Endothelial cell of umbilical vein (primary cell): ENCODE data around the gene KRT86. TPM values are rescaled to one million over a fixed set of nuclear protein-coding genes. Genes with fewer than 3 reads are reported as not detected.

ENCODE experiments used
- BruUV-seq: library from RNA; stranded (reverse); fragments of 400-500 nt; replicated peaks from 2 replicates; lab custom pipeline; 2021; lab: Mats Ljungman, UMichigan
- CTCF ChIA-PET: fragments of 300-600, 350-600 bp; sonication (Branson Sonifier 250); formaldehyde crosslinking; loops from one replicate; lab custom pipeline; 2021; ENCODE audit warnings: antibody characterized with exemption, inconsistent platforms; lab: Charles Lee
- POLR2A ChIA-PET: fragments of 300-600, 350-600 bp; sonication (Branson Sonifier 250); formaldehyde crosslinking; loops from one replicate; lab custom pipeline; 2021; ENCODE audit warnings: antibody characterized with exemption, inconsistent platforms; lab: Charles Lee
- DNase-seq: peaks from one replicate; pipeline ENCODE4 v3.0.0-alpha.2; 2011; ENCODE audit warnings: low read depth, low spot score
- FAIRE-seq: peaks from 2 replicates; lab custom pipeline; 2011; peaks lifted over from hg19 to GRCh38; lab: Jason Lieb, UNC
- H2AFZ ChIP-seq: 2 replicates; pipeline ENCODE4 v1.6.0; 2012; ENCODE audit warnings: low read depth, low read length, control low read depth, inconsistent platforms
- H3K27ac ChIP-seq: 2 replicates; pipeline ENCODE4 v1.5.1; 2011; ENCODE audit warnings: low read depth, mild to moderate bottlenecking, control low read depth, low read length, moderate library complexity; ENCODE audit not compliant: insufficient read depth
- H3K27me3 ChIP-seq, 2 experiments: 2 replicates each; pipeline versions ENCODE4 v1.6.0 to v1.6.1; 2011; ENCODE audit warnings: low read length in 2 of 2, mixed read lengths in 1 of 2; ENCODE audit not compliant: control insufficient read depth in 2 of 2, insufficient read depth in 2 of 2
- H3K36me3 ChIP-seq, 2 experiments: 2 replicates in 1 of 2; 3 replicates in 1 of 2; pipeline ENCODE4 v1.5.1; 2011; ENCODE audit warnings: low read length in 2 of 2, mild to moderate bottlenecking in 1 of 2, moderate library complexity in 1 of 2; ENCODE audit not compliant: control insufficient read depth in 2 of 2, insufficient read depth in 2 of 2; ENCODE audit errors: extremely low read depth in 1 of 2
- H3K4me1 ChIP-seq: 3 replicates; pipeline ENCODE4 v1.5.1; 2011; ENCODE audit warnings: mild to moderate bottlenecking, low read length; ENCODE audit not compliant: control insufficient read depth, insufficient read depth; ENCODE audit errors: extremely low read depth
- H3K4me2 ChIP-seq: 2 replicates; pipeline ENCODE4 v1.6.1; 2011; ENCODE audit warnings: low read length, control low read depth, mixed read lengths; ENCODE audit not compliant: insufficient read depth
- H3K4me3 ChIP-seq, 3 experiments: fragments of 200-600 bp in 1 of 3; sonication (generic), shearing (Covaris generic) in 1 of 3; replicated peaks in 1 of 3; 2 replicates each; pipeline ENCODE4 v1.5.1; 2011 to 2016; ENCODE audit warnings: control low read depth in 3 of 3, low read length in 3 of 3, mild to moderate bottlenecking in 2 of 3, inconsistent platforms in 1 of 3, low read depth in 1 of 3, moderate library complexity in 1 of 3; ENCODE audit not compliant: insufficient read depth in 1 of 3
- H3K79me2 ChIP-seq: 2 replicates; pipeline ENCODE4 v1.6.0; 2012; ENCODE audit warnings: low read length, inconsistent platforms; ENCODE audit not compliant: control insufficient read depth, insufficient read depth
- H3K9ac ChIP-seq: replicated peaks from 2 replicates; pipeline ENCODE3; 2011; ENCODE audit warnings: low read length, control low read depth; ENCODE audit not compliant: insufficient read depth; ENCODE audit errors: extremely low read depth
- H3K9me1 ChIP-seq: replicated peaks from 3 replicates; pipeline ENCODE4 v1.6.0; 2011; ENCODE audit warnings: mild to moderate bottlenecking, low read length; ENCODE audit not compliant: control insufficient read depth, insufficient read depth; ENCODE audit errors: extremely low read depth
- H3K9me3 ChIP-seq: replicated peaks from 2 replicates; pipeline ENCODE4 v1.5.1; 2012; ENCODE audit warnings: low read length, inconsistent platforms; ENCODE audit not compliant: control insufficient read depth, insufficient read depth
- H4K20me1 ChIP-seq: replicated peaks from 2 replicates; pipeline ENCODE3; 2011; ENCODE audit warnings: mild to moderate bottlenecking, low read length; ENCODE audit not compliant: control insufficient read depth, insufficient read depth; ENCODE audit errors: extremely low read depth
- POLR2A ChIP-seq: IDR thresholded peaks from 2 replicates; pipeline ENCODE4 v1.6.1; 2012; ENCODE audit warnings: low read depth, mild to moderate bottlenecking, control low read depth, low read length
- dilution Hi-C: fragments of 300-500 bp; cut with MboI; formaldehyde crosslinking; loops from one replicate; pipeline ENCODE4 v1.15.0; 2019; ENCODE audit warnings: low sequenced_read_pairs; ENCODE audit not compliant: extremely low pct_ligation_motif_present
- intact Hi-C: fragments of 100-400 bp; cut with micrococcal nuclease; formaldehyde crosslinking; loops from one replicate; pipeline ENCODE4 v1.10.0; 2022
- polyA plus RNA-seq, 4 experiments: library from polyadenylated mRNA; depleted of rRNA in 3 of 4; stranded (reverse) in 3 of 4; unstranded in 1 of 4; fragments of >200 nt; gene quantifications; 2 replicates each; pipeline versions ENCODE4 v1.2.1 to v1.2.3, GENCODE V29; 2011 to 2012; ENCODE audit warnings: missing spikeins in 1 of 4
- total RNA-seq: library from RNA; stranded (reverse); gene quantifications from 2 replicates; pipeline ENCODE4 v1.2.3, GENCODE V29; 2021
- TF ChIP-seq, protein P1 (sequence below): IDR thresholded peaks from 2 replicates; pipeline ENCODE4 v1.6.1; 2011; ENCODE audit not compliant: insufficient read depth, insufficient read length

Gene KRT86
- total and polyA plus RNA-seq, 2 donors (not counting 3 experiments of a cell fraction or from before 2014, with no cell fraction given), result not detected

GRCh38 chr12:52241205-52241842 is 33.1 kb upstream of the KRT86 start:
- BruUV-seq, result no TSS peak
- no peaks in the 10 kb centered on the region for H4K20me1 ChIP-seq
- H3K4me3 ChIP-seq, result no peak overlapping the region
- no peak overlapping the region for H3K9ac ChIP-seq
- H3K4me2 ChIP-seq, result no peak overlapping the region
- intact Hi-C loops, result no loop called here
- ChIA-PET POLR2A (no interaction called here), CTCF (interaction anchor here (1.3 kb wide), 1 partner anchor 85 kb away, joined by 3 read pairs; no protein-coding TSS in a partner anchor)
- dilution Hi-C loops, result no loop called here
- no peak overlapping the region for H3K27ac ChIP-seq
- peaks cover 18% of the 10 kb centered on the region for H3K4me1 ChIP-seq
- no peak for TF ChIP-seq POLR2A
- no peak overlapping the region for H2AFZ ChIP-seq
- no peaks in the 10 kb centered on the region for H3K27me3 ChIP-seq
- DNase-seq (no peak), FAIRE-seq (no peak)
- H3K9me3 ChIP-seq, result no peaks in the 10 kb centered on the region
- no peaks in the 10 kb centered on the region for H3K79me2 ChIP-seq
- H3K9me1 ChIP-seq, result no peaks in the 10 kb centered on the region
- peaks cover 0 to 5% of the 10 kb centered on the region in 2 experiments for H3K36me3 ChIP-seq

DNA sequence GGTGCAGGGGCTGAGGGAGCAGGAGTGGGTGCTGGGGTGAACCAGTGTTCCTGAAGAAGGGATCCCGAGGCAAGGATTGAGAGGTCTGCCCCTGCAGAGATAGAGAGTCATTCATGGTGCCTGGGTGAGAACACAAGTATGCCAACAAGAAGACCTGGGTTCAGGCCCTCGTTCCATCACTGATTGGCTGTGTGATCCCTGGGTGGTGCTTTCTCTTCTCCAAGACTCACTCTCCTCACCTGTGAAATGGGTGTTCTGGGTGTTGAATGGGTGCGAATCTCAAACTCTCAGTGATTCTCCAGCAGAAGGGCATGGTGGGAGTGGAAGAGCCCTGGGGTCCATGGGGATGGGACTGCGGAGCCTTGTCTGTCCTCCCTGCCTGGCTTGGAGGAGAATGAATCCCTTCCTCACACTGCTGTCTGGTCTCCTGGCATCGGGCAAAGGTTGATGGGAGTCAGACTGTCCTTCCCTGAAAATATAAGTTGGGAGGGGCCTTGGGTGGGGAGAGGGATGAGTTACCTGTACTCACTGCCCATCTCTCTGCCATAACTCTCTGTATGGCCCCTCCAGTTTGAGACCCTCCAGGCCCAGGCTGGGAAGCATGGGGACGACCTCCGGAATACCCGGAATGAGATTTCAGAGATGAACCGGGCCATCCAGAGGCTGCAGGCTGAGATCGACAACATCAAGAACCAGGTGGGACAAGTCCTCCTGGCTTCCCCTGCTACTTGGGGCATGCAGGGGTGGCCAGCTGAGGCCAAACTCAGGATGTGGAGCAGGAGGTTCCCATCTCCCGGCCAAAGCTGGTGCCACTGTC is 31.8 kb upstream of the KRT86 start:
- ChIA-PET CTCF (interaction anchor here (0.8 to 2.2 kb wide), 4 partner anchors 9 to 39 kb away, joined by 3 to 10 read pairs (median 4); partner anchors contain the start of gene KRT7), POLR2A (no interaction called here)
- Histone ChIP-seq H3K27ac (no peak overlapping the region), H3K9me1 (no peaks in the 10 kb centered on the region), H4K20me1 (no peaks in the 10 kb centered on the region), H3K36me3 (peaks cover 0 to 5% of the 10 kb centered on the region in 2 experiments), H3K4me1 (peaks cover 23% of the 10 kb centered on the region), H3K4me3 (no peak overlapping the region), H3K79me2 (no peaks in the 10 kb centered on the region), H3K9ac (no peak overlapping the region), H3K27me3 (no peaks in the 10 kb centered on the region), H3K9me3 (no peaks in the 10 kb centered on the region), H3K4me2 (no peak overlapping the region), H2AFZ (no peak overlapping the region)
- no peak for DNase-seq
- TF ChIP-seq, protein P1, sequence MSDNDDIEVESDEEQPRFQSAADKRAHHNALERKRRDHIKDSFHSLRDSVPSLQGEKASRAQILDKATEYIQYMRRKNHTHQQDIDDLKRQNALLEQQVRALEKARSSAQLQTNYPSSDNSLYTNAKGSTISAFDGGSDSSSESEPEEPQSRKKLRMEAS, result no peak
- peak; percentile 38 for TF ChIP-seq POLR2A
- no TSS peak for BruUV-seq
- no peak for FAIRE-seq
- dilution Hi-C loops (no loop called here), intact Hi-C loops (no loop called here)
